Astrocyte of the cerebellum (primary cell): Measurements from ENCODE around the gene IGSF21.

ENCODE experiments used
- DNase-seq: peaks from one replicate; pipeline ENCODE4 v3.0.0-alpha.2; 2011; ENCODE audit warnings: low read depth
- H3K4me3 ChIP-seq: 2 replicates; pipeline ENCODE4 v1.5.1; 2011; ENCODE audit warnings: mild to moderate bottlenecking, low read depth, low read length, moderate library complexity
- in situ Hi-C: cut with HindIII; loops from 2 replicates; pipeline ENCODE4 v1.10.0; 2017; ENCODE audit warnings: low sequenced_read_pairs
- TF ChIP-seq, protein P1 (sequence below): IDR thresholded peaks from 2 replicates; pipeline ENCODE4 v1.5.1; 2012; ENCODE audit warnings: low read length, low read depth, moderate library complexity, mild to moderate bottlenecking; ENCODE audit errors: missing control alignments

The IGSF21 gene

DNA sequence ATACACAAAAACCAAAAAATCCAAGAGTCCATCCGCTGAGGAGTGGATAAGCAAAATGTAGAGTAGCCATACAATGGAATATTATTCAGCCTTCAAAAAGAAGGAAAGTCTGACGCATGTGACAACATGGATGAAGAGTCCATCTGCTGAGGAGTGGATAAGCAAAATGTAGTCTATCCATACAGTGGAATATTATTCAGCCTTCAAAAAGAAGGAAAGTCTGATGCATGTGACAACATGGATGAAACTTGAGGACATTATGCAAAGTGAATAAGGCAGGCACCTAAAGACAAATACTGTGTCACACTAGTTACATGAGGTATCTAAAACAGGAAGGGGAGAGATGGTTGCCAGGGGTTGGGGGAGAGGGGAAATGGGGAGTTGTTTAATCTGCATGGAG is 14.0 kb upstream of the IGSF21 start:
- H3K4me3 ChIP-seq: no peak overlapping the region
- TF ChIP-seq, protein P1, sequence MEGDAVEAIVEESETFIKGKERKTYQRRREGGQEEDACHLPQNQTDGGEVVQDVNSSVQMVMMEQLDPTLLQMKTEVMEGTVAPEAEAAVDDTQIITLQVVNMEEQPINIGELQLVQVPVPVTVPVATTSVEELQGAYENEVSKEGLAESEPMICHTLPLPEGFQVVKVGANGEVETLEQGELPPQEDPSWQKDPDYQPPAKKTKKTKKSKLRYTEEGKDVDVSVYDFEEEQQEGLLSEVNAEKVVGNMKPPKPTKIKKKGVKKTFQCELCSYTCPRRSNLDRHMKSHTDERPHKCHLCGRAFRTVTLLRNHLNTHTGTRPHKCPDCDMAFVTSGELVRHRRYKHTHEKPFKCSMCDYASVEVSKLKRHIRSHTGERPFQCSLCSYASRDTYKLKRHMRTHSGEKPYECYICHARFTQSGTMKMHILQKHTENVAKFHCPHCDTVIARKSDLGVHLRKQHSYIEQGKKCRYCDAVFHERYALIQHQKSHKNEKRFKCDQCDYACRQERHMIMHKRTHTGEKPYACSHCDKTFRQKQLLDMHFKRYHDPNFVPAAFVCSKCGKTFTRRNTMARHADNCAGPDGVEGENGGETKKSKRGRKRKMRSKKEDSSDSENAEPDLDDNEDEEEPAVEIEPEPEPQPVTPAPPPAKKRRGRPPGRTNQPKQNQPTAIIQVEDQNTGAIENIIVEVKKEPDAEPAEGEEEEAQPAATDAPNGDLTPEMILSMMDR: no peak
- no peak for DNase-seq
- in situ Hi-C loops: no loop called here

DNA sequence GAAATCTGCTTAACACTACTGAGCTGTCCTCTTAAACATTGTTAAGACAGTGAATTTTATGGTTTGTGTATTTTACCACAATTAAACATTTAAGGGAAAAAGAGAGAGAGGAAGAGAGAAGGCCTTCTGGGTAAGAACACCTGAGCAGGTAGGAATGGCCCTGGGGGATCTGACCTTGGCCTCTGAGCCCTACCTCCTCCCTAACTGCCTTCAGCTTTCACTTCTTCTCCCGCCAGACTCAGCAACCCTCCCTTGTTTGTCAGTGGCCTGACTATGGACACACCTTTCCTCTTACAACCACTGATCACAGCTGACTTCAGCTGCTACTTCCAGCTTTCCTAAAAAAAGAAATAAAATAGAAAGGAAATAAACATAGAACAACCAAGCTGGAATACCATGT is 13.5 kb upstream of the IGSF21 start:
- in situ Hi-C loops: no loop called here
- TF ChIP-seq, protein P1: no peak
- no peak overlapping the region for H3K4me3 ChIP-seq
- DNase-seq: no peak

DNA sequence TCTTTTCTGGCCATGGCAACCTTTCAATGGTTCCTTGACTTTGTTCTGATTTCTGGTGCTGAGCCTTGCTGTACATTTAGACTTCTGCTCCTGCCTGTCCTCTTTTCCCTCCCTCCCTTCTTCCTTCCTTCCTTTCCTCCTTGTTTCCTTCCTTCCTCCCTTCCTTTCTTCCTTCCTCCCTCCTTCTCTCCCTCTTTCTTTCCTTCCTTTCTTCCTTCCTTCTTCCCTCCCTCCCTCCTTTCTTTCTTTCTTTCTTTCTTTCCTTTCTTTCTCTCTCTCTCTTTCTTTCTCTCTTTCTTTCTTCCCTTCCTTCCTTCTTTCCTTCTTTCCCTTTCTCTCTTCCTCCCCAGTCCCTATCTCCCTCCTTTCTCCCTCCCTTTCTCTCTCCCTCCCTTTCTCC is 10.4 kb upstream of the IGSF21 start:
- in situ Hi-C loops: no loop called here
- H3K4me3 ChIP-seq: no peak overlapping the region
- TF ChIP-seq, protein P1: no peak
- DNase-seq: no peak

DNA sequence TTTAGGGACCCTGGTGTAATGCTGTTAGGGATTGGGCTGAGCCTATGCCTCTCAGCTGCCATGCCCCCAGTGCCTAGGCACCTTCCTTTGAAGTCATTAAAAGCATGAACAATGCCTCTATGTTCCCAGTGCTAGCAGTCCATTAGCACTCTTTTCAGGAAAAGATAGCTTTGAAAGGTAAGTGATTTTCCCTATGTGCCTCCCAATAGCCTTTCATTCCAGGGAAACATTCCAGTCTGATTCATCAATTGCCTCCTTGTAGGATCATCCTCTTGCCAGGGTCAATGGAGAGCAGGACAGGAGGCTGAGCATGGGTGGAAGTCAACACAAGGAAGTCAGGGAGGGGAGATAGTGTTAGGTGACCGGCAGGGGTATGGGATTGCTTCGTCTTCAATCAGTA is 8.6 kb upstream of the IGSF21 start:
- in situ Hi-C loops: no loop called here
- H3K4me3 ChIP-seq: no peak overlapping the region
- TF ChIP-seq, protein P1: no peak
- no peak for DNase-seq

DNA sequence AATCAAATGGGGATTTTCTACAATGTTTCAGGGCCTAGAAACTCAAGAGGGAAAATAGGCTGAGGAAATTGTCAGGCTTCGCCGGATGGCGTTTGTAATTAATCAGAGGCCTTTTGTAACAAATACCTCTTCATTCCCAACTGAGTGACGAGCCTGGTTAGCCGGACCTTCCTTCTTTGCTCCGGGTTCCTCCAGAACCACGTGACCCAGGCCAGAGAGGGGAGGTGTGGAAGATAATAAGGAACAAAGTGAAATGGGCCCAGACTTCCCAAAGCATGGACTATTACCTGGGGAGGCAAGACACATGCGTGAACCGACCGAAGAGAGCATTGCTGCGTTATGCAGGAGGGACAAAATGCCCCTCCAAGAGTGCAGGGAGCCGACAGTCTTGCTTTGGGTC is 7.5 kb upstream of the IGSF21 start:
- in situ Hi-C loops: no loop called here
- TF ChIP-seq, protein P1: no peak
- no peak overlapping the region for H3K4me3 ChIP-seq
- DNase-seq: no peak

DNA sequence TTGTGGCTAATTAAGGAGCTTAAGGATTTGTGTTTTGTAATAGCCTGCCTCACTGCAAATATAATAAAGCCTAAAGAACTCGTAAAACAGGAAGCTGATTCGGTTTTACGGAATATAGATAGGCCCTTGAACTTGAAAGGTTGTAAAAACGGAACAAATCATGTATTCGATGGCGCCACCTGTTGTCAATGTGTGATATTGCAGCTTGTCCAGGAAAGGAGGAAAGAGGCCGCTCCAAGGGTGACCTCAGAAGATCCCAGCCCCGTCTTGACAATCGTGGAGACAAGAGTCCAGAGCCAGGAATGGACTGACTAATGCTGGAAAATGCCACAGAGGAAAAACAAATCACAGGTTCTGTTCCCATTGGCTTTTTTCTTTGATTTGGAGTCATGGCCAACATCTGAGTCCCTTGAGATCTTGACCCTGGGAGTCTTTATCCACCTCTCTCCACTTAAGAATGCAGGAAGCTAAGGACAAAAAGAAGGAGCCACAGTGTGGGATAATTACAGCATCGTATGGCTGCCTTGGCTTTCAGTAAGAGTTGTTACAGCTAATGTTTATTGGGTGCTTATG is 7.0 kb upstream of the IGSF21 start:
- TF ChIP-seq, protein P1: peak; percentile 80
- peak; percentile 36 for DNase-seq
- in situ Hi-C loops: no loop called here
- no peak overlapping the region for H3K4me3 ChIP-seq

DNA sequence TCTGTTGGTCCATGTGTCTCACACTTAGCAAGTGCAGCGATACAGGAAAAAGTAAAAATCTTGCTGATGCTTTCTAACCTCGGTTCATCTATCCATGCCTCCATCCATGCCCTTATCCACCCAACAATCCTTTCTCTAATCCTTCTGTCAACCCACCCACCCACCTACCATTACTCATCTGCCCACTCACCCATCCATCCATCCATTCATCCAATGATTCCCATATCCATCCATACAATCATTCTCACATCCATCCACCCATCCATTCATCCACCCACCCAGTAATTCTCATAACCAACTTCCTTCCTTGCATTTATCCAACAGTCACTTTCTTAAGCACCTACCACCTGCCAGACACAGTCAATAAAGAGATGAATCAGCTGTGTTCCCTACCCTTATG is 6.1 kb upstream of the IGSF21 start:
- TF ChIP-seq, protein P1: no peak
- no peak overlapping the region for H3K4me3 ChIP-seq
- in situ Hi-C loops: no loop called here
- no peak for DNase-seq
